Psoas muscle (tissue), 8 donors: ENCODE measurements around the gene FBXW7. TPM values are rescaled to one million over a fixed set of nuclear protein-coding genes. Genes with fewer than 3 reads are reported as not detected.

Experiments
- ATAC-seq, 4 donors: fragments of 200-7000 bp; cut with Tn5 transposase; one replicate each; pipeline ENCODE4 v1.9.1; 2020; ENCODE audit warnings: moderate library complexity in 3 of 4, mild to moderate bottlenecking in 2 of 4
- DNase-seq, 2 donors: peaks; one replicate each; pipeline ENCODE4 v3.0.0-alpha.2; 2020
- H3K27ac ChIP-seq: fragments of 200-600 bp; one replicate; pipeline ENCODE4 v1.8.0; 2022
- H3K27me3 ChIP-seq, 3 donors: fragments of 200-600 bp in 1 of 3; one replicate each; pipeline versions ENCODE4 v1.6.1 to v1.8.0; 2013 to 2022; ENCODE audit warnings: low read length in 2 of 3, mild to moderate bottlenecking in 2 of 3, moderate library complexity in 1 of 3; ENCODE audit not compliant: insufficient read depth in 3 of 3
- H3K36me3 ChIP-seq, 2 donors: fragments of 200-600 bp in 1 of 2; one replicate each; pipeline versions ENCODE4 v1.6.1 to v1.8.0; 2013 to 2022; ENCODE audit warnings: low read depth in 1 of 2, mild to moderate bottlenecking in 1 of 2, moderate library complexity in 1 of 2; ENCODE audit not compliant: insufficient read depth in 1 of 2
- H3K4me1 ChIP-seq: fragments of 200-600 bp; one replicate; pipeline ENCODE4 v1.8.0; 2022
- H3K4me3 ChIP-seq: fragments of 200-600 bp; one replicate; pipeline ENCODE4 v1.8.0; 2022; ENCODE audit warnings: mild to moderate bottlenecking
- H3K9me3 ChIP-seq: fragments of 200-600 bp; one replicate; pipeline ENCODE4 v1.8.0; 2022
- WGBS, 3 donors: extraction: QIAGEN DNeasy Blood & Tissue Kit; methylation state at CpG; one replicate each; pipeline versions ENCODE4 v1.1.6 to v1.1.7; 2013; 5-methylcytosine and 5-hydroxymethylcytosine counted together
- intact Hi-C, 2 donors: fragments of 100-400 bp; cut with DNase I; formaldehyde crosslinking; loops; one replicate each; pipeline versions ENCODE4 v1.11.0 to v1.14.2; 2022
- long read RNA-seq, 2 donors: library from polyadenylated mRNA; unstranded; transcript quantifications; one replicate each; pipeline ENCODE4 v2.0.0, GENCODE V29; 2021
- polyA plus RNA-seq, 3 donors: library from polyadenylated mRNA; stranded (reverse); fragments of 200-250 nt; gene quantifications; one replicate each; pipeline ENCODE4 v1.2.3, GENCODE V29; 2013
- total RNA-seq, 4 donors: library from RNA; stranded (reverse); fragmentation: NEBNext Ultra II Directional in 2 of 4; extraction: Animal tissue kit (Norgen Biotek cat#: 25700) in 2 of 4; gene quantifications; one replicate each; pipeline versions ENCODE4 v1.2.1 to v1.2.4, GENCODE V29; 2021 to 2023
- TF ChIP-seq, protein P1 (sequence below): fragments of 200-600 bp; IDR thresholded peaks from one replicate; pipeline ENCODE4 v1.8.0; 2022; ENCODE audit warnings: antibody characterized with exemption
- donor health status: healthy with polysubstance abuse.
- donor health status: DM: no; HTN: no; CAD: no; lungs with moderate emphysema.
- donor health status: Bipolar disorder and iron deficiency.
- donor health status: healthy.
- donor health status: DM: yes; HTN: yes; CAD: no.
- donor health status: DM: no; HTN: no; CAD: no.
- donor health status: DM: no; HTN: no; CAD: no.
- donor health status: DM: yes; HTN: yes; CAD: no.

Gene FBXW7, protein sequence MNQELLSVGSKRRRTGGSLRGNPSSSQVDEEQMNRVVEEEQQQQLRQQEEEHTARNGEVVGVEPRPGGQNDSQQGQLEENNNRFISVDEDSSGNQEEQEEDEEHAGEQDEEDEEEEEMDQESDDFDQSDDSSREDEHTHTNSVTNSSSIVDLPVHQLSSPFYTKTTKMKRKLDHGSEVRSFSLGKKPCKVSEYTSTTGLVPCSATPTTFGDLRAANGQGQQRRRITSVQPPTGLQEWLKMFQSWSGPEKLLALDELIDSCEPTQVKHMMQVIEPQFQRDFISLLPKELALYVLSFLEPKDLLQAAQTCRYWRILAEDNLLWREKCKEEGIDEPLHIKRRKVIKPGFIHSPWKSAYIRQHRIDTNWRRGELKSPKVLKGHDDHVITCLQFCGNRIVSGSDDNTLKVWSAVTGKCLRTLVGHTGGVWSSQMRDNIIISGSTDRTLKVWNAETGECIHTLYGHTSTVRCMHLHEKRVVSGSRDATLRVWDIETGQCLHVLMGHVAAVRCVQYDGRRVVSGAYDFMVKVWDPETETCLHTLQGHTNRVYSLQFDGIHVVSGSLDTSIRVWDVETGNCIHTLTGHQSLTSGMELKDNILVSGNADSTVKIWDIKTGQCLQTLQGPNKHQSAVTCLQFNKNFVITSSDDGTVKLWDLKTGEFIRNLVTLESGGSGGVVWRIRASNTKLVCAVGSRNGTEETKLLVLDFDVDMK
- total RNA-seq: 10 to 100 TPM; 28.7 to 41.1 (median 30.6) TPM
- polyA plus RNA-seq: 10 to 100 TPM in 2 of 3 donors, 1 to 10 TPM in 1; 9.8 to 23.3 (median 17.1) TPM
- long read RNA-seq, donor 1, full-length matches to known transcripts: 17 of 22 reads
- long read RNA-seq, donor 1, partial matches to known transcripts: 3 of 22 reads
- long read RNA-seq, donor 1, other reads (novel, unspliced or antisense): 2 of 22 reads
- long read RNA-seq, donor 2, full-length matches to known transcripts: 37 of 49 reads
- long read RNA-seq, donor 2, partial matches to known transcripts: 3 of 49 reads
- long read RNA-seq, donor 2, other reads (novel, unspliced or antisense): 9 of 49 reads

DNA sequence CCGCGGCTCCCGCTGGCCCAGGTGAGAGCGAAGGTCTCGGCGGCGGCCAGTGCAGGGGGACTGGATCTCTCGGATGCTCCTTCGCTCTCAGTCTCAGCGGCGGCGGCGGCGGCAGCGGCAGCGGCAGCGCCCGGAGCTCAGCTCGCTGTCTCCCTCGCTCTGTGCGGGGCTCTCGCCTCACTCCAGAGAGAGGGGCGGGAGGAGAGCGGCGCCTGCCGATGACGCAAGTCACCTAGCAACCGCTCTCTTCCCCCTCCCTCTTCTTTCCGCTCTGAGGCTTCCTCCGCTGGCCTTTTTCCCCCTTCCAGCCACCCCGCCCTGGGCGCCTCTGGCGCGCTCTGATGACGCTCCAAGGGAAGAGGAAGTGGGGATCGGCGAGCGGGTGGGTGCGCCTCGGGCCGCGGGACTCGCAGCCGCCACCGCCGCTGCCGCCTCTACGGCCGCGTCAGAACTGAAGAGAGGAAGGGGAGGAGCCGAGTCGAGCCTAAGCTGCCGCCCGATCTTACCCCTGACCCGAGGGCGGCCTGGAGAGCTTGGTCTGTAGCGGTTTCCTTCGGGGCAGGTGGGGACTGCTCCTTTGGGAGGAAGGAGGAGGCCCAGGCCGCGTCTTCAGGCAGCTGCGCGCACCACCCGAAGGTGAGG, at the start of gene FBXW7:
FBXW7 (minus strand) TSS at position 190 of the 642 bp plus-strand sequence. CDS start 124,289 bp downstream, outside the sequence.
- intact Hi-C loops: no loop called here
- Histone ChIP-seq H3K9me3 (peaks cover 5% of the 10 kb centered on the region), H3K36me3 (no peaks in the 10 kb centered on the region), H3K27ac (peak within 1 kb of the TSS; percentile 97), H3K27me3 (no peaks in the 10 kb centered on the region), H3K4me1 (peaks cover 31% of the 10 kb centered on the region), H3K4me3 (peak within 1 kb of the TSS; percentile 100)
- WGBS, 3 donors: 0% methylated on average over 42 to 63 of the region's 63 CpGs
- peak; percentile 94 to 97 (median 96) for ATAC-seq
- peak; percentile 99 for DNase-seq
- TF ChIP-seq, protein P1, sequence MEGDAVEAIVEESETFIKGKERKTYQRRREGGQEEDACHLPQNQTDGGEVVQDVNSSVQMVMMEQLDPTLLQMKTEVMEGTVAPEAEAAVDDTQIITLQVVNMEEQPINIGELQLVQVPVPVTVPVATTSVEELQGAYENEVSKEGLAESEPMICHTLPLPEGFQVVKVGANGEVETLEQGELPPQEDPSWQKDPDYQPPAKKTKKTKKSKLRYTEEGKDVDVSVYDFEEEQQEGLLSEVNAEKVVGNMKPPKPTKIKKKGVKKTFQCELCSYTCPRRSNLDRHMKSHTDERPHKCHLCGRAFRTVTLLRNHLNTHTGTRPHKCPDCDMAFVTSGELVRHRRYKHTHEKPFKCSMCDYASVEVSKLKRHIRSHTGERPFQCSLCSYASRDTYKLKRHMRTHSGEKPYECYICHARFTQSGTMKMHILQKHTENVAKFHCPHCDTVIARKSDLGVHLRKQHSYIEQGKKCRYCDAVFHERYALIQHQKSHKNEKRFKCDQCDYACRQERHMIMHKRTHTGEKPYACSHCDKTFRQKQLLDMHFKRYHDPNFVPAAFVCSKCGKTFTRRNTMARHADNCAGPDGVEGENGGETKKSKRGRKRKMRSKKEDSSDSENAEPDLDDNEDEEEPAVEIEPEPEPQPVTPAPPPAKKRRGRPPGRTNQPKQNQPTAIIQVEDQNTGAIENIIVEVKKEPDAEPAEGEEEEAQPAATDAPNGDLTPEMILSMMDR: no peak

DNA sequence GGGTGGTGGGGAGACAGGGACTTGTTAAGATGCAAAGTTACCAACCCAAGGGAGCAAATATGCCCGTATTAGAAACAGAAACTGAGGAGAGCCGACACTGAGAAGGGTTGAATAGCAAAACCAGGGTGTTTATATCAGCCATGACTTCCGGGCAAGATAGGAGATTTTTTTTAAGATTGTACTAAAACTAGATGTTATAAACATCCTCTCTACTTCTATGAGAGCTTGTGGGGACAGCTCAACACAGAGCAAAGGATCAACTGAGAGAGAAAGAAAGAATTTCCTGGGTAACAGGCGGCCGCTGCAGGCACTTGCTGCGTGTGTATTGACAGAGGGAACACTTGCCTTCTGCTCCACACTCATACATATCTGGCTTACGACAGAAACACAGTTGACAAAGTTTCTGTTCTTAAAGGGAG, 49.1 kb upstream of the FBXW7 start:
- H3K4me3 ChIP-seq: no peak overlapping the region
- H3K27me3 ChIP-seq: no peaks in the 10 kb centered on the region
- TF ChIP-seq, protein P1: no peak
- H3K9me3 ChIP-seq: no peaks in the 10 kb centered on the region
- 62 to 74% (median 66%) methylated on average over 7 of the region's 7 CpGs for WGBS, 3 donors
- no peaks in the 10 kb centered on the region for H3K4me1 ChIP-seq
- no peaks in the 10 kb centered on the region for H3K36me3 ChIP-seq
- intact Hi-C loops: no loop called here
- no peak overlapping the region for H3K27ac ChIP-seq
- no peak for ATAC-seq
- DNase-seq: no peak

DNA sequence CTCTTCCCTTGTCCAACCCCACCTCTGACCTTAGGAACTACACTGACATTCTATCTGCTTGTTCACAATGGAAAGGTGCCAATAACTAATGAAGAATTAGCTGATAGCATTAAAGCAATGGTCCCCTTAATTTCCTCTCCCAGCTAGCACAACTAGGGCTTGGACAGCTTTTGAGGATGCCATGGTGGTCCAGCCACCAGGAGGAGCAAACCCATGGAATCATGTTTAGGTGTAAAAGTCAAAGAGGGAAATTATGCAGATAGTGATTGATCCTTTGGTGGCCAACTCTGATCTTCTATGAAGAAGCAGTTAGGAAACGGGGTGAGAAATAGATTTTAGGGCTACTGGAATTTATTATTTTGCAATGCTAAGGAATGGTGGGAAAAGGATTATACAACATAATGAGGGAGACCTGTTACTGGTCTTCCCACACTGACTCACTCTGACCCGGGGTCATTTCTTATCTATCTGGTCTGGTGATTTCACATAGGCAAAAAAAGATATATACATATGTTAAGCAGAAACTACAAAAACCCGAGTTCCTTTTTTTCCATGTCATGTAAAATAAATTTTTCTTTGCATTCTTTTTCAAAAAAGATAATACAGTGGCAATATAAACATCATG, 45.8 kb upstream of the FBXW7 start:
- no peak overlapping the region for H3K4me3 ChIP-seq
- H3K9me3 ChIP-seq: no peaks in the 10 kb centered on the region
- no peaks in the 10 kb centered on the region for H3K4me1 ChIP-seq
- TF ChIP-seq, protein P1: no peak
- DNase-seq (no peak), ATAC-seq (no peak)
- H3K36me3 ChIP-seq: no peaks in the 10 kb centered on the region
- 77 to 83% (median 81%) methylated on average over 3 of the region's 3 CpGs for WGBS, 3 donors
- H3K27me3 ChIP-seq: no peaks in the 10 kb centered on the region
- intact Hi-C loops: no loop called here
- H3K27ac ChIP-seq: no peak overlapping the region

DNA sequence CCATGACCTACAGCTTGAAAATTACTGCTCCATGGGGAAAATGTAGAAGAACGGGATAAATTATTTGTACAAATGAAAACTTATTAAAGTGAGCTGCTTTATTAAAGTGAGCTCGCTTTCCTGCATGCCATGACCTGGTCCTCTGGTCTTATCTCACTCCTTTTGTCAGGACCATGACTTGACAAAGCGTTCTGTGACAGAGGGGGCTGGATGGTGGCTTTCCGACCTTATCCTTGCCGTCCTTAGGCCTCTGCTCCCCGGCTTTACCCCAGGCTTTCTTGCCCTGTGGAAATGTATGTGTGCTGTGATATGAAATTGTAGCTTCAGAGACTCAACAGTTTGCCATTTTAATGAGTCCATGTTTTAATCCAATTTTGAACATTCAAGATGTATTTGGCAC, 44.0 kb upstream of the FBXW7 start:
- no peaks in the 10 kb centered on the region for H3K36me3 ChIP-seq
- H3K9me3 ChIP-seq: no peaks in the 10 kb centered on the region
- intact Hi-C loops: no loop called here
- H3K27ac ChIP-seq: no peak overlapping the region
- 85 to 89% (median 89%) methylated on average over 6 of the region's 6 CpGs for WGBS, 3 donors
- H3K4me1 ChIP-seq: no peaks in the 10 kb centered on the region
- no peak overlapping the region for H3K4me3 ChIP-seq
- TF ChIP-seq, protein P1: no peak
- ATAC-seq (no peak), DNase-seq (no peak)
- no peaks in the 10 kb centered on the region for H3K27me3 ChIP-seq
